Ishikawa (cell line): Measurements from ENCODE around the gene PEX11G.

ENCODE experiments used
- CEBPB ChIP-seq: IDR thresholded peaks from 2 replicates; pipeline ENCODE4 v1.6.1; 2012
- CREB1 ChIP-seq: IDR thresholded peaks from 2 replicates; pipeline ENCODE4 v1.6.1; 2012; ENCODE audit warnings: low read depth
- EGR1 ChIP-seq: IDR thresholded peaks from 2 replicates; pipeline ENCODE4 v1.6.1; 2012
- EP300 ChIP-seq: IDR thresholded peaks from 2 replicates; pipeline ENCODE4 v1.6.1; 2012; ENCODE audit warnings: borderline replicate concordance
- FOXM1 ChIP-seq: IDR thresholded peaks from 2 replicates; pipeline ENCODE4 v1.6.1; 2012; ENCODE audit warnings: low read depth, borderline replicate concordance
- NFIC ChIP-seq: IDR thresholded peaks from 2 replicates; pipeline ENCODE4 v1.6.1; 2012
- RAD21 ChIP-seq: IDR thresholded peaks from 2 replicates; pipeline ENCODE4 v1.6.1; 2012; ENCODE audit warnings: low read depth
- REST ChIP-seq: IDR thresholded peaks from 2 replicates; pipeline ENCODE4 v1.6.1; 2012; ENCODE audit warnings: low read depth, mild to moderate bottlenecking
- TAF1 ChIP-seq: IDR thresholded peaks from 2 replicates; pipeline ENCODE4 v1.6.1; 2012; ENCODE audit warnings: low read depth, mild to moderate bottlenecking
- TCF12 ChIP-seq: IDR thresholded peaks from 2 replicates; pipeline ENCODE4 v1.6.1; 2012; ENCODE audit warnings: low read depth
- USF1 ChIP-seq: IDR thresholded peaks from 2 replicates; pipeline ENCODE4 v1.6.1; 2012
- YY1 ChIP-seq: IDR thresholded peaks from 2 replicates; pipeline ENCODE4 v1.6.1; 2012; ENCODE audit warnings: low read depth
- TF ChIP-seq, protein P1 (sequence below): IDR thresholded peaks from 2 replicates; pipeline ENCODE4 v1.6.1; 2012

- TF ChIP-seq FOXM1, result no peak
- TF ChIP-seq REST, result no peak
- no peak for TF ChIP-seq EGR1
- no peak for TF ChIP-seq TCF12
- TF ChIP-seq CREB1, result no peak
- TF ChIP-seq RAD21, result no peak
- no peak for TF ChIP-seq EP300
- TF ChIP-seq NFIC, result no peak
- TF ChIP-seq CEBPB, result no peak
- TF ChIP-seq, protein P1, sequence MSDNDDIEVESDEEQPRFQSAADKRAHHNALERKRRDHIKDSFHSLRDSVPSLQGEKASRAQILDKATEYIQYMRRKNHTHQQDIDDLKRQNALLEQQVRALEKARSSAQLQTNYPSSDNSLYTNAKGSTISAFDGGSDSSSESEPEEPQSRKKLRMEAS, result no peak
- no peak for TF ChIP-seq YY1
- TF ChIP-seq TAF1, result no peak
- no peak for TF ChIP-seq USF1
Observed at GRCh38 chr19:7458675-7459074, 30.2 kb downstream of the PEX11G start.
